Measurements from ENCODE around the gene PLET1. TPM values are rescaled to one million over a fixed set of nuclear protein-coding genes. Genes with fewer than 3 reads are reported as not detected.

The PLET1 gene
- total and polyA plus RNA-seq, 2 of the 4 experiments (the other 2 are of a cell fraction) = not detected

DNA sequence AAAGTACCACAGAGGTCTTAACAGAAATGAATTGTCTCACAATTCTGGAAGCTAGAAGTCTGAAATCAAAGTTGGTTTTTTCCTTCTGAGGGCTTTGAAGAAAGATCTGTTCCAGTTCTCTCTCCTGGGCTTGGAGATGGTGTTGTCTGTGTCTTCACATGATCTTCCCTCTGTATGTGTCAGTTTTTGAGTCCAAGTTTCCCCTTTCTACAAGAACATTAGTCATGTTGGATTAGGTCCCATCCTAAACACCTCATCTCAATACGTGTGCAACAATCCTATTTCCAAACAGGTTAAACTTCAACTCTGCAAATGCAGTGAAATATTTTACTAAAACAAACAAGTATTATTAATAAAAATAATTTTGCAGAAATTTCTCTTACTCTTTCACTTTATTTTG lies 37.5 kb downstream of the PLET1 start:
- peak; percentile 45 for DNase-seq
- Histone ChIP-seq H2AFZ (replicated peaks; ENCODE audit: low read length, poor library complexity) (no peak overlapping the region), H3K4me2 (ENCODE audit: low read depth, low read length) (peak overlapping the region; percentile 37; the same call in 1 of the 2 replicates), H3K18ac (ENCODE audit: low read depth, low read length) (peak overlapping the region; percentile 73; the same call in 1 of the 2 replicates), H3K4ac (ENCODE audit: low read depth, low read length) (no peak overlapping the region), H2BK20ac (ENCODE audit: low read depth, low read length) (peak overlapping the region; percentile 28; the same call in 1 of the 2 replicates), H3K9me1 (ENCODE audit: insufficient read depth, low read length) (no peaks in the 10 kb centered on the region; the same call in 1 of the 2 replicates), H2BK5ac (ENCODE audit: low read depth, low read length, poor library complexity, severe bottlenecking) (peak overlapping the region; percentile 78), H3K23ac (ENCODE audit: low read depth, low read length) (no peak overlapping the region), H2AK9ac (replicated peaks; ENCODE audit: low read depth, low read length, poor library complexity) (no peak overlapping the region), H2BK15ac (ENCODE audit: low read depth, low read length) (peak overlapping the region; percentile 15; the same call in 2 of the 3 replicates), H3K9ac (ENCODE audit: low read depth, low read length) (no peak overlapping the region), H3K56ac (ENCODE audit: extremely low read depth, insufficient read depth, low read length) (no peak overlapping the region), H4K8ac (ENCODE audit: low read depth in 2 of 2, low read length in 2 of 2) (peak overlapping the region in 1 of 2 experiments; percentile 56; a peak in 1 of 4 replicates), H2AK5ac (ENCODE audit: low read depth, low read length) (no peak overlapping the region), H3K9me3 (ENCODE audit: control insufficient read depth, insufficient read depth, low read length) (no peaks in the 10 kb centered on the region), H4K5ac (ENCODE audit: low read depth, low read length) (peak overlapping the region; percentile 33; the same call in 1 of the 2 replicates), H3K4me1 (ENCODE audit: control insufficient read depth, insufficient read depth, low read length) (peaks cover 11% of the 10 kb centered on the region), H4K91ac (ENCODE audit: insufficient read depth, low read depth, low read length) (0 out of 2 replicates have a peak overlapping the region, but pooled peaks have one; percentile 26), H3K79me1 (ENCODE audit: low read depth in 1 of 2, low read length in 2 of 2) (peaks cover 12 to 20% of the 10 kb centered on the region in 2 experiments), H3K36me3 (ENCODE audit: control insufficient read depth, insufficient read depth, low read length) (no peaks in the 10 kb centered on the region), H3K4me3 (ENCODE audit: insufficient read depth, low read depth, low read length) (no peak overlapping the region), H3K14ac (replicated peaks; ENCODE audit: low read depth, low read length) (no peak overlapping the region), H2BK120ac (ENCODE audit: low read depth, low read length) (peak overlapping the region; percentile 36), H3K27ac (ENCODE audit: insufficient read depth, low read length) (no peak overlapping the region), H4K20me1 (ENCODE audit: insufficient read depth, low read length) (no peaks in the 10 kb centered on the region), H3K27me3 (ENCODE audit: control insufficient read depth, insufficient read depth, low read length) (no peaks in the 10 kb centered on the region)
- dilution Hi-C loops (cut with HindIII; ENCODE audit: low sequenced_read_pairs, unreplicated experiment) (no loop called here), in situ Hi-C loops (cut with MboI; ENCODE audit: low sequenced_read_pairs) (loop anchor here (5.0 to 25.0 kb wide), 4 partner anchors 59 to 1314 kb away; no protein-coding TSS in a partner anchor), intact Hi-C loops (cut with micrococcal nuclease) (loop anchor here (1.0 to 10.0 kb wide), 4 partner anchors 144 to 1066 kb away; partner anchors contain the start of genes ALG9, CFAP68 and FDXACB1)
- ChIA-PET CTCF (interaction anchor here (1.9 kb wide), 1 partner anchor 58 kb away, joined by 16 read pairs; no protein-coding TSS in a partner anchor), POLR2A (ENCODE audit: unreplicated experiment) (no interaction called here)
- no peak for ATAC-seq (ENCODE audit: low read depth)
- no CpG with 5 or more reads among the region's 1 CpG for WGBS, 2 experiments (ENCODE audit: extremely low coverage in 2 of 2, insufficient read length in 1 of 2)
- no TSS peak for BruUV-seq (replicated peaks)
- TF ChIP-seq SMC3 (IDR thresholded peaks at IDR 0.05; ENCODE audit: low read depth, low read length) = no peak
- TF ChIP-seq NFE2L2 (IDR thresholded peaks at IDR 0.05; ENCODE audit: low read depth, low read length) = no peak
